Subcutaneous abdominal adipose tissue (tissue), 5 donors: ENCODE results near the gene OR52B6.
A peak's percentile ranks its signal among the peaks of the same experiment; 100 is the strongest.

Source experiments
- H3K27ac ChIP-seq: one replicate; pipeline ENCODE4 v1.7.0; 2013; ENCODE audit warnings: low read depth, mild to moderate bottlenecking, inconsistent platforms, low read length, moderate library complexity
- H3K27me3 ChIP-seq, 5 donors: one replicate each; pipeline ENCODE4 v1.7.0; 2013; ENCODE audit warnings: low read length in 5 of 5, inconsistent platforms in 1 of 5; ENCODE audit not compliant: control insufficient read depth in 5 of 5, insufficient read depth in 4 of 5
- H3K36me3 ChIP-seq, 5 donors: one replicate each; pipeline ENCODE4 v1.7.0; 2013; ENCODE audit warnings: low read length in 5 of 5; ENCODE audit not compliant: control insufficient read depth in 5 of 5, insufficient read depth in 5 of 5
- H3K4me1 ChIP-seq, 5 donors: one replicate each; pipeline ENCODE4 v1.7.0; 2013; ENCODE audit warnings: low read length in 5 of 5, mild to moderate bottlenecking in 3 of 5, moderate library complexity in 1 of 5; ENCODE audit not compliant: control insufficient read depth in 5 of 5, insufficient read depth in 5 of 5
- H3K4me3 ChIP-seq, 5 donors: one replicate each; pipeline ENCODE4 v1.7.0; 2013; ENCODE audit warnings: low read length in 5 of 5, low read depth in 1 of 5
- H3K9ac ChIP-seq, 5 donors: one replicate each; pipeline ENCODE4 v1.7.0; 2013; ENCODE audit warnings: low read length in 5 of 5, mild to moderate bottlenecking in 4 of 5, moderate library complexity in 3 of 5
- H3K9me3 ChIP-seq, 5 donors: one replicate each; pipeline ENCODE4 v1.7.0; 2013; ENCODE audit warnings: low read length in 5 of 5; ENCODE audit not compliant: control insufficient read depth in 5 of 5
- donor health status: healthy.
- donor health status: healthy.
- donor health status: healthy.
- donor health status: healthy.
- donor health status: healthy.

OR52B6 gene

DNA sequence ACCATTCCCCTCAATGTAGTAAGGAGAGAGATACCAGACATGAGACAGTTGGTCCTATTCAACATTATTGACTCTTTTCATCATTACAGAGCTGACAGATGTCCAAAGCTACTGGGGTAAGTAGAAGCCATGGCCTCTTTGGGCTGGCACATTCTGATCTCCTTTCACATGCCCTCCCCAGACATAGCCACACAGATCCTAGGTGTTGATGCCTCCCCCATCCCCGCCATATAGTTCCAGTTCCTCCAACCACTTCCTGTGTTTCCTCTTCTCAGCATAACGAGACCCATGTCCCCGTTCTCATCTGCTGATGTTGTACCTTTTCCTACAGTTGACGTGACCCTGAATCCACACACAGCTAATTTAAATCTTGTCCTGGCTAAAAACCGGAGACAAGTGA is 29.8 kb downstream of the OR52B6 start:
- no peak overlapping the region for H3K4me3 ChIP-seq
- H3K27ac ChIP-seq = no peak overlapping the region
- H3K9me3 ChIP-seq = no peaks in the 10 kb centered on the region
- H3K36me3 ChIP-seq = peaks cover 3 to 15% (median 10%) of the 10 kb centered on the region in 5 donors
- no peaks in the 10 kb centered on the region for H3K27me3 ChIP-seq
- H3K4me1 ChIP-seq = peaks cover 0 to 5% (median 0%) of the 10 kb centered on the region in 5 donors
- no peak overlapping the region for H3K9ac ChIP-seq

DNA sequence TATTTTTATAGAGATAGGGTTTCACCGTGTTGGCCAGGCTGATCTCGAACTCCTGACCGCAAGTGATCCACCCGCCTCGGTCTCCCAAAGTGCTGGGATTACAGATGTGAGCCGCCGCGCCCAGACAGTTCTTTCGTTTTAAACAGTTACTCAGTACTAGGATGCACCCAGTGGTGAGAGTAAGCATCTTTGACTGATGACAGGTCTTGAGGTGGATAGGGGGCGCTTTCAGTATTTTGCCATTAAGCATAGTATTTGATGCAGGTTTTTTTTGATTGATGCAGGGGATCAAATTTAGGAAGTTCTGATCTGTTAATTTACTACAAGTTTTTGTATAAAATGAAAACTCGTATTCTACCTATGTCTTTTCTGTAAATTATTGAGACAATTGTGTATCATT is 30.9 kb downstream of the OR52B6 start:
- no peaks in the 10 kb centered on the region for H3K9me3 ChIP-seq
- no peak overlapping the region for H3K4me3 ChIP-seq

GRCh38 chr11:5618807-5619206 is 38.1 kb downstream of the OR52B6 start:
- no peaks in the 10 kb centered on the region for H3K9me3 ChIP-seq
- H3K4me1 ChIP-seq = peaks cover 0 to 8% (median 7%) of the 10 kb centered on the region in 5 donors
- no peaks in the 10 kb centered on the region for H3K27me3 ChIP-seq
- H3K9ac ChIP-seq = no peak overlapping the region
- no peak overlapping the region for H3K27ac ChIP-seq
- no peaks in the 10 kb centered on the region for H3K36me3 ChIP-seq
- H3K4me3 ChIP-seq = no peak overlapping the region

More for the DNA sequence above, 30.9 kb downstream of the OR52B6 start:
- H3K27me3 ChIP-seq = no peaks in the 10 kb centered on the region
- peaks cover 0 to 5% (median 0%) of the 10 kb centered on the region in 5 donors for H3K4me1 ChIP-seq
- H3K36me3 ChIP-seq = peaks cover 3 to 11% (median 6%) of the 10 kb centered on the region in 5 donors
- H3K9ac ChIP-seq = no peak overlapping the region
- H3K27ac ChIP-seq = no peak overlapping the region

GRCh38 chr11:5620651-5621521 is 40.2 kb downstream of the OR52B6 start:
- no peaks in the 10 kb centered on the region for H3K9me3 ChIP-seq
- no peak overlapping the region for H3K4me3 ChIP-seq
- peaks cover 3 to 24% (median 21%) of the 10 kb centered on the region in 5 donors for H3K4me1 ChIP-seq
- H3K9ac ChIP-seq = no peak overlapping the region
- H3K27ac ChIP-seq = no peak overlapping the region
- H3K36me3 ChIP-seq = no peaks in the 10 kb centered on the region
- no peaks in the 10 kb centered on the region for H3K27me3 ChIP-seq

DNA sequence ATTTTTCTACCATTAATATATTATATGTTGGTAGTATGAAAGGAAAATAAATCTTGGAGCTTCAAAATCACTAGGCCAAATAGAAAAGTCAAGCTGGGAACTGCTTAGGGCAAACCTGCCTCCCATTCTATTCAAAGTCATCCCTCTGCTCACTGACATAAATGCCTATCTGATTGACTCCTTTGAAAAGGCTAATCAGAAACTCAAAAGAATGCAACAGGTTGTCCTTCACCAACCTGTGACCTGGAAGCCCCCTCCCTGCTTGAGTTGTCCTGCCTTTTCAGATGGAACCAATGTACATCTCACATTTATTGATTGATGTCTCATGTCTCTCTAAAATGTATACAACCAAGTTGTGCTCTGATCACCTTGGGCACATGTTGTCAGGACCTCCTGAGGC is 40.9 kb downstream of the OR52B6 start:
- no peaks in the 10 kb centered on the region for H3K36me3 ChIP-seq
- H3K4me3 ChIP-seq = no peak overlapping the region
- no peaks in the 10 kb centered on the region for H3K27me3 ChIP-seq
- no peak overlapping the region for H3K27ac ChIP-seq
- peaks cover 3 to 27% (median 25%) of the 10 kb centered on the region in 5 donors for H3K4me1 ChIP-seq
- no peak overlapping the region for H3K9ac ChIP-seq
- no peaks in the 10 kb centered on the region for H3K9me3 ChIP-seq

- H3K4me1 ChIP-seq = peaks cover 3 to 27% (median 25%) of the 10 kb centered on the region in 5 donors
- no peak overlapping the region for H3K27ac ChIP-seq
- no peaks in the 10 kb centered on the region for H3K9me3 ChIP-seq
- H3K36me3 ChIP-seq = no peaks in the 10 kb centered on the region
- H3K4me3 ChIP-seq = no peak overlapping the region
- no peak overlapping the region for H3K9ac ChIP-seq
- no peaks in the 10 kb centered on the region for H3K27me3 ChIP-seq
Measured at GRCh38 chr11:5622802-5623201, 42.1 kb downstream of the OR52B6 start.

- no peaks in the 10 kb centered on the region for H3K9me3 ChIP-seq
- H3K4me1 ChIP-seq = peaks cover 3 to 27% (median 25%) of the 10 kb centered on the region in 5 donors
- peak within 1 kb of the TSS; percentile 76 for H3K27ac ChIP-seq
- H3K4me3 ChIP-seq = peak within 1 kb of the TSS; percentile 80 to 100 (median 85)
- no peaks in the 10 kb centered on the region for H3K36me3 ChIP-seq
- no peaks in the 10 kb centered on the region for H3K27me3 ChIP-seq
- H3K9ac ChIP-seq = peak within 1 kb of the TSS; percentile 69 to 96 (median 80)
Measured at GRCh38 chr11:5624489-5625279, 44.0 kb downstream of the OR52B6 start, which contains the start of gene TRIM34. Gene TRIM34 (plus strand): TSS chr11:5625001. CDS start chr11:5632332, 7,331 bp downstream.

DNA sequence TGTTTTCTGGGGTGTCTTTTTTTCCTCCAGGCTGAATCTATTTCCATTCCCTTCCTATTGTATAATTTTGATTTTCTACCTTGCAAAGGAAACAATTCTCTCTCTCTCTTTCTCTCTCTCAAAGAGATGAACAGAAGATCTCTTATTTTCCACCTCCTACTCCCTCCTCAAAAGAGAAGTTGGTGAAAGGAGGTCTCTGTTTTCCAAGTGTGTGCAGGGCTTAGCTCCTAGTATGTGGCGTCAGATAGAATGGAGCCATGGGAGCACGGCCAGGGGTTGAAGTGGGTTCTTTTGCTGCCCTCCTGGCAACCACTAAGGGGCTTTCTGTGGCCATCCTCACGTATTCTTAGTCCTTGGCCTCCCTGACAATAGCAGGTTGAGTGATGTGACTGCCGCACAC is 44.6 kb downstream of the OR52B6 start:
- no peaks in the 10 kb centered on the region for H3K9me3 ChIP-seq
- H3K36me3 ChIP-seq = no peaks in the 10 kb centered on the region
- no peaks in the 10 kb centered on the region for H3K27me3 ChIP-seq
- H3K9ac ChIP-seq = peak overlapping the region; percentile 69 to 96 (median 80)
- peak overlapping the region; percentile 76 for H3K27ac ChIP-seq
- peaks cover 3 to 27% (median 25%) of the 10 kb centered on the region in 5 donors for H3K4me1 ChIP-seq
- peak overlapping the region; percentile 80 to 100 (median 85) for H3K4me3 ChIP-seq

GRCh38 chr11:5626196-5626595 is 45.5 kb downstream of the OR52B6 start:
- Histone ChIP-seq H3K27me3 (no peaks in the 10 kb centered on the region), H3K36me3 (peaks cover 0 to 2% (median 0%) of the 10 kb centered on the region in 5 donors), H3K4me1 (peaks cover 3 to 22% (median 19%) of the 10 kb centered on the region in 5 donors), H3K9ac (no peak overlapping the region), H3K27ac (no peak overlapping the region), H3K4me3 (peak overlapping the region in 2 of 5 donors; percentile 93 to 100), H3K9me3 (no peaks in the 10 kb centered on the region)
